CD14-positive monocyte (primary cell): Measurements from ENCODE around the gene SLC35C1. TPM values are rescaled to one million over a fixed set of nuclear protein-coding genes. Genes with fewer than 3 reads are reported as not detected.

Source experiments
- DNase-seq, 3 donors: peaks; one replicate each; pipeline ENCODE4 v3.0.0-alpha.2; 2011 to 2022
- H2AFZ ChIP-seq: 2 replicates; pipeline ENCODE4 v1.6.0; 2012; ENCODE audit warnings: mild to moderate bottlenecking, low read depth, low read length, inconsistent platforms; ENCODE audit not compliant: insufficient read depth, poor library complexity, severe bottlenecking
- H3K27ac ChIP-seq, 2 donors: 1 replicate in 1 of 2; 2 replicates in 1 of 2; pipeline ENCODE4 v1.5.1; 2012 to 2013; ENCODE audit warnings: low read length in 2 of 2, control low read depth in 1 of 2, inconsistent platforms in 1 of 2, low read depth in 1 of 2, mild to moderate bottlenecking in 1 of 2
- H3K27me3 ChIP-seq, 2 donors: one replicate each; pipeline versions ENCODE4 v1.6.0 to v1.6.1; 2011 to 2013; ENCODE audit warnings: low read length in 2 of 2; ENCODE audit not compliant: control insufficient read depth in 2 of 2, insufficient read depth in 2 of 2
- H3K36me3 ChIP-seq, 2 donors: replicated peaks in 1 of 2; 1 replicate in 1 of 2; 2 replicates in 1 of 2; pipeline versions ENCODE4 v1.5.1 to v1.6.1; 2012 to 2013; ENCODE audit warnings: low read length in 2 of 2, control low read depth in 1 of 2, inconsistent platforms in 1 of 2, mild to moderate bottlenecking in 1 of 2; ENCODE audit not compliant: insufficient read depth in 2 of 2, control insufficient read depth in 1 of 2
- H3K4me1 ChIP-seq, 2 donors: 1 replicate in 1 of 2; 2 replicates in 1 of 2; pipeline versions ENCODE4 v1.5.1 to v1.6.1; 2012 to 2013; ENCODE audit warnings: low read length in 2 of 2, control low read depth in 1 of 2, inconsistent platforms in 1 of 2, mild to moderate bottlenecking in 1 of 2, moderate library complexity in 1 of 2; ENCODE audit not compliant: insufficient read depth in 2 of 2, control insufficient read depth in 1 of 2
- H3K4me2 ChIP-seq: replicated peaks from 2 replicates; pipeline ENCODE3; 2012; ENCODE audit warnings: low read length, moderate library complexity, mild to moderate bottlenecking; ENCODE audit not compliant: poor library complexity, severe bottlenecking; ENCODE audit errors: extremely low read depth
- H3K4me3 ChIP-seq, 3 experiments: fragments of 200-600 bp in 1 of 3; sonication (generic) in 1 of 3; replicated peaks in 1 of 3; 1 replicate in 2 of 3; 2 replicates in 1 of 3; pipeline ENCODE4 v1.5.1; 2011 to 2013; ENCODE audit warnings: low read length in 3 of 3, mild to moderate bottlenecking in 3 of 3, control low read depth in 2 of 3, low read depth in 2 of 3, inconsistent platforms in 1 of 3, moderate library complexity in 1 of 3
- H3K79me2 ChIP-seq: 2 replicates; pipeline ENCODE4 v1.6.0; 2012; ENCODE audit warnings: mild to moderate bottlenecking, control low read depth, inconsistent platforms, low read length, moderate library complexity; ENCODE audit not compliant: insufficient read depth
- H3K9ac ChIP-seq: 2 replicates; pipeline ENCODE4 v1.6.0; 2017; ENCODE audit warnings: low read length, mild to moderate bottlenecking; ENCODE audit not compliant: insufficient read depth, poor library complexity, severe bottlenecking
- H3K9me3 ChIP-seq, 2 donors: replicated peaks in 1 of 2; 1 replicate in 1 of 2; 2 replicates in 1 of 2; pipeline versions ENCODE4 v1.5.1 to v1.6.1; 2012 to 2013; ENCODE audit warnings: low read length in 2 of 2, control low read depth in 1 of 2; ENCODE audit not compliant: control insufficient read depth in 1 of 2, insufficient read depth in 1 of 2
- H4K20me1 ChIP-seq: 2 replicates; pipeline ENCODE4 v1.6.0; 2012; ENCODE audit warnings: mild to moderate bottlenecking, low read length, control low read depth, moderate library complexity; ENCODE audit not compliant: insufficient read depth
- H3K27ac Mint-ChIP-seq, 7 donors: one replicate each; pipeline ENCODE4 v1.8.0; 2020; ENCODE audit warnings: mild to moderate bottlenecking in 7 of 7, mixed read lengths in 7 of 7, moderate library complexity in 6 of 7, inconsistent platforms in 2 of 7
- H3K27me3 Mint-ChIP-seq, 3 donors: one replicate each; pipeline ENCODE4 v1.8.0; 2021 to 2022; ENCODE audit warnings: low read depth in 3 of 3, mild to moderate bottlenecking in 3 of 3, mixed read lengths in 3 of 3, moderate library complexity in 3 of 3, inconsistent platforms in 1 of 3
- H3K36me3 Mint-ChIP-seq, 2 donors: one replicate each; pipeline ENCODE4 v1.8.0; 2020; ENCODE audit warnings: mixed read lengths in 2 of 2, inconsistent platforms in 1 of 2, mild to moderate bottlenecking in 1 of 2
- H3K4me1 Mint-ChIP-seq: one replicate; pipeline ENCODE4 v1.8.0; 2020; ENCODE audit warnings: mild to moderate bottlenecking, mixed read lengths
- H3K4me3 Mint-ChIP-seq, 2 donors: one replicate each; pipeline ENCODE4 v1.8.0; 2020; ENCODE audit warnings: mild to moderate bottlenecking in 2 of 2, mixed read lengths in 2 of 2, moderate library complexity in 1 of 2
- H3K9me3 Mint-ChIP-seq, 7 donors: one replicate each; pipeline ENCODE4 v1.8.0; 2020 to 2022; ENCODE audit warnings: mixed read lengths in 7 of 7, mild to moderate bottlenecking in 6 of 7, moderate library complexity in 6 of 7, inconsistent platforms in 2 of 7
- CTCF ChIP-seq: fragments of 200-600 bp; IDR thresholded peaks from one replicate; pipeline ENCODE4 v1.8.0; 2022; ENCODE audit warnings: antibody characterized with exemption, mild to moderate bottlenecking
- WGBS: methylation state at CpG from one replicate; pipeline ENCODE4 v1.1.5; 2013; ENCODE audit warnings: missing lambda C conversion rate; ENCODE audit not compliant: insufficient coverage; 5-methylcytosine and 5-hydroxymethylcytosine counted together
- intact Hi-C, 2 donors: fragments of 100-400 bp; cut with micrococcal nuclease; formaldehyde crosslinking; loops; one replicate each; pipeline versions ENCODE4 v1.15.0 to v1.15.1; 2023
- polyA plus RNA-seq, 3 donors: library from polyadenylated mRNA; depleted of rRNA in 1 of 3; unstranded in 2 of 3; stranded (reverse) in 1 of 3; fragments of 300-500 nt in 2 of 3; fragments of >200 nt in 1 of 3; fragmentation: Illumina TruSeq in 2 of 3; gene quantifications; 1 replicate in 2 of 3; 2 replicates in 1 of 3; pipeline ENCODE4 v1.2.3, GENCODE V29; 2012 to 2021

The SLC35C1 gene
- polyA plus RNA-seq, 3 donors, result 5.0 to 14.0 (median 12.8) TPM

- Histone ChIP-seq H3K9me3 (no peaks in the 10 kb centered on the region), H3K36me3 (peaks cover 10% of the 10 kb centered on the region in 2 donors), H3K27ac (no peak overlapping the region), H3K79me2 (no peaks in the 10 kb centered on the region), H2AFZ (no peak overlapping the region), H3K27me3 (no peaks in the 10 kb centered on the region), H3K4me3 (no peak overlapping the region), H4K20me1 (no peaks in the 10 kb centered on the region), H3K9ac (no peak overlapping the region), H3K4me1 (no peaks in the 10 kb centered on the region), H3K4me2 (no peak overlapping the region)
- Mint-ChIP-seq H3K27me3 (peaks cover 0 to 4% (median 0%) of the 10 kb centered on the region in 3 donors), H3K4me3 (no peak overlapping the region), H3K4me1 (peaks cover 5% of the 10 kb centered on the region), H3K27ac (peak overlapping the region in 1 of 7 donors; percentile 16), H3K36me3 (peaks cover 9 to 11% of the 10 kb centered on the region in 2 donors), H3K9me3 (peaks cover 0 to 2% (median 0%) of the 10 kb centered on the region in 7 donors)
- intact Hi-C loops, result no loop called here
- WGBS, result 92% methylated on average over 2 of the region's 3 CpGs
- TF ChIP-seq CTCF, result no peak
- DNase-seq, result no peak
These were observed 11.7 kb downstream of the SLC35C1 start for GRCh38 chr11:45816614-45817013.

GRCh38 chr11:45817191-45817590 is 12.2 kb downstream of the SLC35C1 start:
- Mint-ChIP-seq H3K4me3 (no peak overlapping the region), H3K27me3 (peaks cover 0 to 4% (median 0%) of the 10 kb centered on the region in 3 donors), H3K27ac (no peak overlapping the region), H3K36me3 (peaks cover 3 to 6% of the 10 kb centered on the region in 2 donors), H3K9me3 (peaks cover 0 to 2% (median 0%) of the 10 kb centered on the region in 7 donors), H3K4me1 (peaks cover 5% of the 10 kb centered on the region)
- Histone ChIP-seq H3K27me3 (no peaks in the 10 kb centered on the region), H3K4me3 (no peak overlapping the region), H2AFZ (no peak overlapping the region), H4K20me1 (no peaks in the 10 kb centered on the region), H3K9me3 (no peaks in the 10 kb centered on the region), H3K4me2 (no peak overlapping the region), H3K4me1 (no peaks in the 10 kb centered on the region), H3K27ac (no peak overlapping the region), H3K79me2 (no peaks in the 10 kb centered on the region), H3K36me3 (peaks cover 4% of the 10 kb centered on the region in 2 donors), H3K9ac (no peak overlapping the region)
- 77% methylated on average over 7 of the region's 7 CpGs for WGBS
- no peak for TF ChIP-seq CTCF
- intact Hi-C loops, result no loop called here
- DNase-seq, result no peak
